Lung (tissue), 12 donors: ENCODE measurements around the gene CAPN5. TPM values are rescaled to one million over a fixed set of nuclear protein-coding genes. Genes with fewer than 3 reads are reported as not detected.
A peak's percentile ranks its signal among the peaks of the same experiment; 100 is the strongest.

ENCODE experiments used
- ATAC-seq: fragments of 200-7000 bp; cut with Tn5 transposase; one replicate; pipeline ENCODE4 v1.9.1; 2020; ENCODE audit warnings: moderate number of reproducible peaks; ENCODE audit not compliant: insufficient read depth, low FRiP score
- DNase-seq, 3 donors: peaks; one replicate each; pipeline ENCODE4 v3.0.0-alpha.2; 2013 to 2017
- H3K27ac ChIP-seq, 2 donors: one replicate each; pipeline ENCODE4 v1.5.1; 2013; ENCODE audit warnings: mild to moderate bottlenecking in 2 of 2, moderate library complexity in 2 of 2, control low read depth in 1 of 2, inconsistent platforms in 1 of 2, low read depth in 1 of 2, low read length in 1 of 2
- H3K27me3 ChIP-seq, 3 donors: one replicate each; pipeline ENCODE4 v1.5.1; 2013; ENCODE audit warnings: low read length in 2 of 3; ENCODE audit not compliant: control insufficient read depth in 3 of 3, insufficient read depth in 3 of 3
- H3K36me3 ChIP-seq, 4 donors: one replicate each; pipeline ENCODE4 v1.5.1; 2013; ENCODE audit warnings: low read length in 4 of 4, mild to moderate bottlenecking in 1 of 4, moderate library complexity in 1 of 4; ENCODE audit not compliant: control insufficient read depth in 4 of 4, insufficient read depth in 4 of 4
- H3K4me1 ChIP-seq, 5 donors: one replicate each; pipeline ENCODE4 v1.5.1; 2013; ENCODE audit warnings: low read length in 5 of 5, mild to moderate bottlenecking in 2 of 5, moderate library complexity in 1 of 5; ENCODE audit not compliant: control insufficient read depth in 5 of 5, insufficient read depth in 5 of 5
- H3K4me3 ChIP-seq: one replicate; pipeline ENCODE4 v1.5.1; 2013; ENCODE audit warnings: mild to moderate bottlenecking, control low read depth, moderate library complexity
- H3K9ac ChIP-seq, 2 donors: one replicate each; pipeline ENCODE4 v1.5.1; 2013; ENCODE audit warnings: low read length in 2 of 2, control low read depth in 1 of 2; ENCODE audit not compliant: insufficient read depth in 1 of 2
- H3K9me3 ChIP-seq, 4 donors: one replicate each; pipeline ENCODE4 v1.5.1; 2013; ENCODE audit warnings: low read length in 3 of 4, mild to moderate bottlenecking in 1 of 4, moderate library complexity in 1 of 4; ENCODE audit not compliant: control insufficient read depth in 4 of 4, insufficient read depth in 3 of 4
- WGBS, 2 donors: extraction: QIAGEN DNeasy Blood & Tissue Kit; methylation state at CpG; one replicate each; pipeline ENCODE4 v1.1.7; 2013; 5-methylcytosine and 5-hydroxymethylcytosine counted together
- polyA plus RNA-seq, 2 donors: library from polyadenylated mRNA; stranded (reverse); fragments of 200-250 nt; gene quantifications; one replicate each; pipeline ENCODE4 v1.2.1, GENCODE V29; 2013
- total RNA-seq, 2 donors: library from RNA; depleted of rRNA in 1 of 2; stranded (reverse); fragments of >200 nt in 1 of 2; gene quantifications; one replicate each; pipeline ENCODE4 v1.2.1, GENCODE V29; 2014 to 2021
- TF ChIP-seq, protein P1 (sequence below): IDR thresholded peaks from 2 replicates; pipeline ENCODE4 v1.5.1; 2012; ENCODE audit warnings: mild to moderate bottlenecking; ENCODE audit errors: control extremely low read depth, extremely low read depth
- donor health status: control.
- donor health status: control.
- donor health status: Bipolar disorder and iron deficiency.
- donor health status: healthy.
- donor health status: DM: yes; HTN: yes; CAD: no.

CAPN5 gene
- total and polyA plus RNA-seq, 4 donors = 3.0 to 16.1 (median 9.4) TPM

DNA sequence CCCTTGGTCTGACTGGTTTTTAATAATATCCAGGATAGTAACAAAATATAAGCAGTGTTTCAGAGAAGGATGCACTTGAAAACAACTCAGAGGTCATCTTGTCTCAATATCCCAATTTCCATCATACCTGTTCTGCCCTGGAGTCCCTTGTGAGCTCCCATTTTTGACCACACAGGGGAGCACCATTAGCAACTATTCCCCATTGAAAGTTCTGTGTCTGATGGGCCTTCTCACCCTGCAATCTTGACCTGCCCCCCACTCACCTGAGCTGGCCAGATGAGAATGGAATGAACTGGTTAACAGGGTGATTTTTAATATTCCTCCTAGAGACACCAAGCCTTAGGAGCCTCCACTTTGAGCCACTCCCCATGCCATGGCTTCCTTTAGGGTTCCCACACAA lies 3.8 kb upstream of the CAPN5 start:
- H3K27me3 ChIP-seq = no peaks in the 10 kb centered on the region
- H3K27ac ChIP-seq = no peak overlapping the region
- H3K36me3 ChIP-seq = no peaks in the 10 kb centered on the region
- H3K9ac ChIP-seq = no peak overlapping the region
- ATAC-seq = no peak
- TF ChIP-seq, protein P1, sequence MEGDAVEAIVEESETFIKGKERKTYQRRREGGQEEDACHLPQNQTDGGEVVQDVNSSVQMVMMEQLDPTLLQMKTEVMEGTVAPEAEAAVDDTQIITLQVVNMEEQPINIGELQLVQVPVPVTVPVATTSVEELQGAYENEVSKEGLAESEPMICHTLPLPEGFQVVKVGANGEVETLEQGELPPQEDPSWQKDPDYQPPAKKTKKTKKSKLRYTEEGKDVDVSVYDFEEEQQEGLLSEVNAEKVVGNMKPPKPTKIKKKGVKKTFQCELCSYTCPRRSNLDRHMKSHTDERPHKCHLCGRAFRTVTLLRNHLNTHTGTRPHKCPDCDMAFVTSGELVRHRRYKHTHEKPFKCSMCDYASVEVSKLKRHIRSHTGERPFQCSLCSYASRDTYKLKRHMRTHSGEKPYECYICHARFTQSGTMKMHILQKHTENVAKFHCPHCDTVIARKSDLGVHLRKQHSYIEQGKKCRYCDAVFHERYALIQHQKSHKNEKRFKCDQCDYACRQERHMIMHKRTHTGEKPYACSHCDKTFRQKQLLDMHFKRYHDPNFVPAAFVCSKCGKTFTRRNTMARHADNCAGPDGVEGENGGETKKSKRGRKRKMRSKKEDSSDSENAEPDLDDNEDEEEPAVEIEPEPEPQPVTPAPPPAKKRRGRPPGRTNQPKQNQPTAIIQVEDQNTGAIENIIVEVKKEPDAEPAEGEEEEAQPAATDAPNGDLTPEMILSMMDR = no peak
- H3K4me3 ChIP-seq = no peak overlapping the region
- DNase-seq = peak in 1 of 3 donors; percentile 5
- H3K4me1 ChIP-seq = peaks cover 0 to 14% (median 6%) of the 10 kb centered on the region in 5 donors
- H3K9me3 ChIP-seq = no peaks in the 10 kb centered on the region

DNA sequence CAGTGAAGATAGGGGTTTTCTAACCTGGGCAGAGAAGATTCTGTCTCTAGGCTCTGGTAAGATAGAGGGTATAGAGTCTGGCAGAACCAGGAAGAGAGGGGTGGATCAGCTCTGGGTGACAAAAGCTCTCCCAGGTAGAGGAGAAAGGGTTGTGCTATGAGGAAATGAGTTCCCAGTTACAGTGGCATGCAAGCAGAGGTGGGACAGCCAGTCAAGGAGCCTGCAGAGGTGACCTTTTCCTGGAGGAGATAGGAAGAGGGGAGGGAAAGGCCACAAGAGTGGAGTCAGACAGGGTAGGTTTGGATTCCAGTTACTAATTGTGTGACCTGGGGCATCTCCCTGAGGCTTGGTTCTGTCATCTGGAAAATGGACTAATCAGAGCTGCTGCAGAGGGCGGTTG lies 3.4 kb upstream of the CAPN5 start:
- ATAC-seq = no peak
- Histone ChIP-seq H3K4me3 (no peak overlapping the region), H3K4me1 (peaks cover 0 to 19% (median 6%) of the 10 kb centered on the region in 5 donors), H3K9me3 (no peaks in the 10 kb centered on the region), H3K36me3 (no peaks in the 10 kb centered on the region), H3K27me3 (no peaks in the 10 kb centered on the region), H3K27ac (no peak overlapping the region), H3K9ac (no peak overlapping the region)
- TF ChIP-seq, protein P1 = no peak
- 93 to 98% methylated on average over 1 of the region's 1 CpG for WGBS, 2 donors
- no peak for DNase-seq

DNA sequence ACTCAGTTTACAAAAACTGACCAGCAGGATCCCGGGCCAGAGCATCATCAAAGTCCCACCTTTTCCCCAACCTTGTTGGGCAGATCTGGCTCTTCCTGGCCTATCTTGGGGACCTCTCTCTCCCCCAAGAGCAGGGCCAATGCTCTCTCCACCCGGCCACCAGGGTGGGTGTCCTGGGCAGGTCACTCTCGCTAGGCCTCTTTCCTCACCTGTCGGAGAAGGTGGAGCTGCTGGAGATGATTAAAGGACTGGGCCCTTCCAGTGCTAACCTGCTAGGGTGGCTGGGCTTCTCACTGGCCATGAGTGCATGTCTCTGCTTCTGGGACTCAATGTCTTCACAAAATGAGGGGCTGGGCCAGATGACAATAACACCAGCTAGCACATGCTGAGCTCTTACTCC lies 2.9 kb upstream of the CAPN5 start:
- TF ChIP-seq, protein P1 = no peak
- H3K9me3 ChIP-seq = no peaks in the 10 kb centered on the region
- no peaks in the 10 kb centered on the region for H3K36me3 ChIP-seq
- ATAC-seq (no peak), DNase-seq (no peak)
- WGBS, 2 donors = 93 to 97% methylated on average over 4 of the region's 4 CpGs
- no peak overlapping the region for H3K27ac ChIP-seq
- no peaks in the 10 kb centered on the region for H3K27me3 ChIP-seq
- peaks cover 0 to 23% (median 6%) of the 10 kb centered on the region in 5 donors for H3K4me1 ChIP-seq
- no peak overlapping the region for H3K9ac ChIP-seq
- H3K4me3 ChIP-seq = no peak overlapping the region

DNA sequence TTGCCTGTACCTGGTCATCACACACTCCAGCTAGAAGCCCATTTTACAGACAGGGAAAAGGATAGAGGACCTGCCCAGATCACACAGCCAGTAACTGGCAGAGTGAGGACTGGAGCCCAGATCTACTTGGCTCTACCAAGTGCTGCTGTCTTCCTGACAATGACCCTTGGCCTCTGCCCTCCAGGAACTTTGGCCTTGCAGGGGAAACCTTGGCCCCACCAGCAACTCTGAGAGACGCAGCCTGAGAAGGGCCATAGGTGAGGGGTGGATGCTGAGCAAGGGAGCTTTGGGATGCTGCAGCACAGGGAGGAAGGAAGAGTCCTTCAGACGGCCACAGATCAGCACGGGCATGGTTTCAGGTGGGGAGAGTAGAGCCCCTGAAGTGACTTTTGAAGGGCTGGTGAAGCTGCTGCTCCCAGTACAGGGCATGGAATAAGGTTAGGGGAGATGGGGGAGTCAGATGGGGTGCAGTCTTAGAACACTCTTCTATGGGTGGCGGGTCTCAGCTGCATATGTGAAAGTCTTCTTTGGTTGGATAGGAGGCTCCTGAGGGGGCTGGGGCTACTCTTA lies 2.0 kb upstream of the CAPN5 start:
- no peak overlapping the region for H3K27ac ChIP-seq
- TF ChIP-seq, protein P1 = no peak
- H3K9ac ChIP-seq = no peak overlapping the region
- 91% methylated on average over 4 of the region's 4 CpGs for WGBS, 2 donors
- H3K27me3 ChIP-seq = no peaks in the 10 kb centered on the region
- no peak for ATAC-seq
- peaks cover 0 to 23% (median 6%) of the 10 kb centered on the region in 5 donors for H3K4me1 ChIP-seq
- H3K4me3 ChIP-seq = no peak overlapping the region
- H3K36me3 ChIP-seq = no peaks in the 10 kb centered on the region
- no peaks in the 10 kb centered on the region for H3K9me3 ChIP-seq
- peak in 1 of 3 donors; percentile 6 for DNase-seq
